ENCODE data around the gene AKT1.

AKT1 gene

DNA sequence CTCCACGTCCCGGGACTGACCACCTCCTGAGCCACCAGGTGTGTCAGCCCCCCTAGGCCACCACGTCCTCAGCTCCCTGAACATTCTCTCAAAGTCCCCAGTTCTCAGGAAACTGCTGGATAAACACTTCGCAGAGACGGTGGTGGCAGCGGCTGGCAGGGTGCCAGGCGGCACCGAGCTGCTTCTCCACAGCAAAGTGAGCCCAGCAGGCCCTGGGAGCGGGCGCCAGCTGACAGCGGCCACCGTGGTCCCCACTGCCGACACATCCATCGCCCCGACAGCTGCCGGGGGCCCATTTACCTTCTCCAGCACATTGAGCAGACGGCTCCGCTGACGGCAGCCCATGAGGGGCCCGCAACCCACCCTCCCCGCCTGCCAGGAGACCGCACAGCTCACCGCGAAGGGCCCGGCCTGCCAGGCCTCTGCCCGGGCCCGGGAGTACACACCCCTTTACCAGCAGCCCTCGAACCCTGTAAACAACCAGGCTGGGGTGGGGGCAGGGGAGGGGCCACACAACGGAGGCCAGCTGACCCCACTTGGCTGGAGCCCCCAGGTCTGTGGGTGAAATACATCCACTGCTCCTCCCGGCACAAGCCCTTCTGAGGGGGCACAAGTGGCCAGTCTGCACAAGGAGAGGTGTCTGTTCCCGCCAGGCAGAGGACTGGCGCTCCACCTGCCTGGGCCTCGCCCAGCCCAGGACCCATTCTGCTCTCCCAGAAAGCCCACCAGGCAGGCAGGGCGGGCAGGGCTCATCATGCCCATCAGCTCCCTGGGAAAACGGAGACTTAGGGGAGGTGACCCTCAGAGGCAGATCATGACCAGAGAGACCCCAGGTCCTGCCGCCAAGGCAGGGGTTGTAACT lies 10.5 kb downstream of the AKT1 start:
- no peak for DNase-seq

DNA sequence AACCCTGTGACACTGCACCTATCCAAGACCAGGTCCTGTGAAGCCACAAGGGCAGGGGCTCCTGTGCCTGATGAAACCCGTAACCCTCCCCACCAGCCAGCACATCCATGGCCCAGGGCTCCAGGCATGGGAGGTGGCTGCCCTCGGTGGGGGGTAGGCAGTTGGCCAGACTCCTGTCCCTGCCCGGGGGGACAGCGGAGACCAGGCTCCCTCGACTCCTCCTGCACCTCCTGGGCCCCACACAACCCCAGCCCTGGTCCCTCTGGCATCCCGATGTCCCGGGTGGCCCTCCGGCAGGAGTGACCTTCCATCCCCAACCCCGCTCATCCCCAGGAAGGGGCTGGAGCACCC lies 11.4 kb downstream of the AKT1 start:
- no peak for DNase-seq

DNA sequence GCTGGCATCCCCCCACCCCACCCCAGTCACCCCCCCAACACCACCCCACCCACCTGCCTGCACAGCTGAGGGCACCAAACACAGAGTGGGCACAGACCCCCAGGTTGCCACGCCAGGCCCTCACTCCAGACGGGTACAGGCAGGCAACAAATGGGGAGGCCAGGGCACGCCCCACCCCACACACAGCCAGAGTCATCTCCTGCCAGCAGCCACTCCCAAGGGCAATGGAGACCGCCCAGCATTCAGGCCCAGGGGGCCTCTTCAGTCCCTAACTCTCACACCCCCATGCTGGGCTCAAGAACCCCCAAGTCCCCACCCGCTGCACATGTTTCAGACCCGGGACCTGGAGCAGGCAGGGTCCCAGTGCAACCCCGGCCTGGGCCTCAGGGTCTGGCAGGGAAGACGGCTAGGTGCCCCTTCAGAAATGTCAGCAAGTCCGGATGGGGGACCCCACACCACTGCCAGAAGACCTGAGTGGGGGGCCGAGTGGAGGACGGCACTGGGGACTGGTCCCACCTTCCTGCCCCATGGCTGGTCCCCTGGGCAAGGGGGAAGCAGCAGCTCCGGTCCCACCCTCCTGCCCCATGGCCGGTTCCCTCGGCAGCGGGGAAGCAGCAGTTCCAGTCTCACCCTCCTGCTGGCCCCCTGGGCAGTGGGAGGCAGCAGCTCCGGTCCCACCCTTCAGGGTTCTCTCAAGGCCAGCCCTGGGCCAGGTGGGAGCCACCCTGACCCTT lies 11.9 kb downstream of the AKT1 start:
- DNase-seq: no peak

DNA sequence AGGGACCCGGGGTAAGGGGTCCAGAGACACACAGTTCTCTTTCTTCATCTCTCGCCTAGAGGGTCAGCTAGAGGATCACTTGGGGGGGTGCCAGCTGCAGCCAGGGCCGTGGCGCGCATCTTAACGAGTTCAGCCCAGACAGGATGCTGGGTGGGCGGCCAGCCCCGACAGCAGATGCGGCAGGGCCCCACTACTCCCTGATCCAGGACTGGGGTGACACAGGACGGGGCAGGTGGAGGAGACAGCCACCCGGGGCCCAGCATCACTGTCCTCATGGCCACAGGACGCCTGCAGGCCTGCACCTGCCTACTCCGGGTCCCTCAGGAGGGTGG lies 12.8 kb downstream of the AKT1 start:
- DNase-seq: no peak

DNA sequence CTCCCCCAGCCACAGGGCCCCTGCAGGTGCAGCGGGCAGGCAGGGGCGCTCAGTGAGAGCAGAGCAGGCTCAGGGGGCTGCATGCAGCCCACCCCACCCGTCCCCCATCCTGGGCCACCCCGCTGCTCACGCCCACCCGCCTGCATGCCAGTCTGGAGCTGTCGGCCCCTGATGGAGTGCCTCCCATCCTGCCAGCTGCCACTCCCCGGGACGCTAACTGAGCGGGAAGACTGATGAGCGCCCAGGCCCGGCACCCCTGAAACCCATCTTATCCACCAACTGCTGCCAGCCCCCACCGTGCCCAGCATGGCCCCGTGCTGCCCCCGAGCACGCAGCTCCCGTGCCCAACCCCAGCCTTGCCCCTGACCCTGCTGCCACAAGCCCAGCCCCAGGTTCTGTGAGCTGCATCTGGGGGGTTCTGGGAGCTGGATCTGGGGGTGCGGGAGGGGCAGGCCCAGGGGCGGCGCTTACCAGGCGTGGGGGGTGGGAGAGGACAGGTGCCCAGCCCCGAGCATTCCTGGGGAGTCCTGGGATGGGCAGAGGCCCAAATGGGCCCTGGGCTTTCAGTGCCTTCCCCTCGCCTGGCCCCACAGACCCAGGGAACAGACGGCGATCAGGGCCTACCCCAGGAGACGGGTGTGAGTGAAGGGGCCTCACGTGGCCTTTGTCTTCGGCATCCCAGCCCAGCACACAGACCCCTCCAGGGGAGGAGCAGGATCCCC lies 13.3 kb downstream of the AKT1 start:
- no peak for DNase-seq

DNA sequence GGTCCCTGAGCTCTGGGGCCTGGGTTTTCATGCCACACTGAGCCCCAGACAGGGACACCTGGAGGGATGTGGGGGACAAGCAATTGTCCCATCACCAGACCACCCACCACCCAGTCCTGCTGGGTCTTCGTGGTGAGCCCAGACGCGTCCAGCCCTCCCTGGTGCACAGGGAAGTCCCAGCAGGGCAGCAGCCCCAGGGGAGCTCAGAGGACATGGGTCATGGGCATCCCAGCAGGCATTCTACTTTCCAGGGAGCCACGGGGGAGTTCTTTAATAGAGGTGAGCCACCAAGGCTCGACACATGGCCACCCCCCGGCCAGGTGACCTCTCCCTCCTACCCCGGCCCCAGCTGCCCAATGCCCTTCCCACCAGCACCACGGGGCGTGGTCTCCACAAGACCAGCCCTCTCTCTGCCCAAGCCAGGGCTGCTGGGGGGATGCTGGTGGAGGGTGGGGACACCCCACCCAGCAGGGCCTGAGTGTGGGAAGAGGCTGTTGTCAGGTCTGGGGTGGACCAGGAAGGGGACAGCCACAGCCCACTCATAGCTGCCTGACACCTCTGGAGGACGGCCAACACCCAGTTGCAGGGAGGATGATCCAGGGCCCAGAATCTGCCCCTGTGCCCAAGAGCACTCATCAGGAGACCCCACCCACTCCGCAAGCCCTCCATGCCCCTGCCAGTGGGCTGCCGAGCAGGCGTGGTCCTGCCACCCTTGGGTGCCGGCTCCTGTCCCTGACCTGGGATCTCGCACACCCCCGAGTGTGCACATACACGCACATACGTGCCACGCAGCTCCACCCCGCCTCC lies 14.1 kb downstream of the AKT1 start:
- DNase-seq: no peak

DNA sequence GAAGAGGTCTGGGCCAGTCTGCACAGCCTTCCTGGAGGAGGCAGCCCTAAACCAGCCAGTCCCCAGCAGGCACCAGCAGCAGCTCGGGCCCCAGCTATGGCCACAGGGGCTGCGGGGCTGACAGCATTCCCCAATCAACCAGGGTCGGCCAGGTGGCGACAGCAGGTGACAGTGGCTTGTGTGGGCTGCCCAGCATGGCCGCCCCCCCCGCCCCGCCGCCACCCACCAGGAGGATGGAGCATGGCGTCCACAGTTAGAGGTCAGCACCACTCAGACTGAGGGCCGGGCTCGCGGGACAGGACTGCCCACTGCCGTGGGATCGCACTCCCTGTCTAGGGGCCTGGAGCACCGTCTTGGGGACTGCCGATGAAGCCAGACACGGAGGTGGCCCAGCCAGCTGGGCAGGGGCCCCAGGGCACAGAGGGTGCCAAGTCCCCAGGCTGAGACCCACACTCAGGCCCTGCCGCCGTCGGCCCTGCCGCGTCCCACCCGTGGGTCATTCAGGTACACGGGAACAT lies 15.0 kb downstream of the AKT1 start:
- DNase-seq: no peak

DNA sequence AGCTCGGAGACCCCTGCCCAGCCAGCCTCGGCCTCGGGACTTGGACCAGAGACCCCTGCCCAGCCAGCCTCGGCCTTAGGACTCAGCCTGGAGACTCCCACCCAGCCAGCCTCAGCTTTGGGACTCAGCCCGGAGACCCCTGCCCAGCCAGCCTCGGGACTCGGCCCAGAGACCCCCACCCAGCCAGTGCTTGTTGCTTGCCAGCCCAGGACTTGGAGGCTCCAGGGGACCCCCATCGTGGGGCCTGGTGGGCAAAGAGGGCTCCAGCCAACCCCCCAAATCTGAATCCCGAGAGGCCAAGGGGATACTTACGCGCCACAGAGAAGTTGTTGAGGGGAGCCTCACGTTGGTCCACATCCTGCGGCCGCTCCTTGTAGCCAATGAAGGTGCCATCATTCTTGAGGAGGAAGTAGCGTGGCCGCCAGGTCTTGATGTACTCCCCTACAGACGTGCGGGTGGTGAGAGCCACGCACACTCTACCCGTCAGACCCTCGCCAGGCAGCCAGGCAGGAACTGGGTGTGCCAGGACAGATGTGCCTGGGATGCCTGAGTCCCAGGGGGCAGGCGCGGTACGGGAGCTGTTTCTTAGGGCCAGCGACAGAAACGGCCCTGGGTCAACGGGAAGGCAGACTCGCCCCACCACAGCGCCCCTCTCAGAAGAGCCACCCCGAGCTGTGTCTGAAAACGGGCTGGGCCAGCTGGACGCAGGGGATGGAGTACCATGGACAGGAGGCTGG lies 15.6 kb downstream of the AKT1 start:
- no peak for DNase-seq

DNA sequence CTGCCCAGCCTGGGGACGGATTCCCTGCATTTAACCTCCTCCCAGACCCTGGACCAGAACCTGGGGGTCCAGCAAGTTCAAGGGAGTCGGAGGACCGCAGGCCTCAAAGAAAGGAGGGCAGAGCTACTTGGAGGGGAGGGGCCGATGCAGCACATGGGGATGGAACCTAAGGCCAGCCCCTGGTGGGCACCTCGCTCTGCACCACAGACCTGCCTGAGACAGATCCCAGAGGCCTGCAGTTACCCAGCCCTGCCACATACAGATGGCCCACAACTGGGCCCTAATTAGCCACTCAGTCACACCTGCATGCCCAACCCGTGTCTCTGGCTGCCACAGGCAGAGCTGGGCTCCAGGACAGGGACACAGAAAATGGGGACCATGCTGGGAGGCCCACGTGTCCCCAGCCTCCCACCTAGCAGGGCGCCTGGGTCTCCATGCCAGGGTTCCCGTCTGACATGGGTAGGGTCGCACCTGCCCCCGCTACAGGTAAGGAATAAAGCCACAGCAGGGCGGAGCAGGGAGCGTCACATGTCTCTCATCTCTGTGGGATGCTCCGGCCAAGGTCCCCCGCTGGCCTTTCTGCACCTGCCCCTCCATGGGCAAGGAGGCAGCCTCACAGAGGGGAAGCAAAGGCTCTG lies 16.7 kb downstream of the AKT1 start:
- DNase-seq: no peak

DNA sequence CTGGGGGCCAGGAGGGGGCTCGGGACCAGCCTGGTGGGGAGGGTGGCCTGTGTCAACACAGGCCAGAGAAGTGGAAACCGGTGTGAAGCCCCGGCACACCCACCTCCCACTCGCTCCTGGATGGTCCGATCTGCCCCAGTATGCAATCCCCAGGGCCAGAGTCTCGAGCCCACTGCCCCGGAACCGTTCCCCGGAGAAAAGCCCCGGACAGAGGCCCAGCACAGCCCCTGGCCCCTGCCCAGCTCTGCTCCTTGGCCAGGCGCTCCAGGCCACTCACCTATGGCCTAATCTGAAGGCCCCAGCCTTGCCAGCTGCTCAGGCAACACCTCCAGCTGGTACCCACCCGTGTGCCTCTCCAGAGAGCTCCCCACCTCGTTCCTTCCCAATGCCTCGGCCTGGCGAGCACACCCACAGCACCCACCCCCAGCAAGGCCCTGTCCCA lies 17.7 kb downstream of the AKT1 start:
- DNase-seq: no peak

DNA sequence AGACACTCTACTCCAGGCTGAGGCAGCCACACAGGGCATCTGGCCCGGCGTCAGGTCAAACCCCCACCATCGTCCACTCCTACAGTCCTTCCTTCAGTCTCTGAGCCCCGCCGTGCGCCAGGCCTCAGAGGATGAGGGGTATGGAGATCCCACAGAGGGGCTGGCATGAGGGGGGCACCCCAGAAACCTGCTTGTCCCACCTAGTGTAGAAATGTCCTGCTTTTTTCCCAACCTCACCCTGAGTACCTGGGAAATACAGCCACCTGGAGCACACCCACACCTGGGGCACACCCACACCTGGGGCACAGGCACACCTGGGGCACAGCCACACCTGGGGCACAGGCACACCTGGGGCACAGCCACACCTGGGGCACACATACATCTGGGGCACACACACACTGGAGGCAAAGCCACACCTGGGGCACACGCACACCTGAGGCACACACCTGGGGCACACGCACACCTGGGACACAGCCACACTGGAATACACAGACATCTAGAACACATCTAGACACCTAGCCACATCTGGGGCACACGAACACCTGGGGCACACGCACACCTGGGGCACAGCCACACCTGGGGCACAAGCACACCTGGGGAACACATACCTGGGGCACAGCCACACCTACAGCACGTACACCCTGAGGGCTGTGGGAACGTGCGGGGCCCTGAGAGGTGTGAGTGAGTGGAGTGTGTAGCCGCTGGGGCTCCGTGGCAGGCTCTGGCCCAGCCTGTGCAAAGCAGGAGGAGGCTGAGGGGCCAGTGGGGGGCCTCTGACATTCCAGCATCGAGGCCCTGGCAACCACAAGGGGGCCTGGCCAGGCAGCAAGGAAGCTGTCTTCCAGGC lies 18.4 kb downstream of the AKT1 start:
- DNase-seq: no peak

DNA sequence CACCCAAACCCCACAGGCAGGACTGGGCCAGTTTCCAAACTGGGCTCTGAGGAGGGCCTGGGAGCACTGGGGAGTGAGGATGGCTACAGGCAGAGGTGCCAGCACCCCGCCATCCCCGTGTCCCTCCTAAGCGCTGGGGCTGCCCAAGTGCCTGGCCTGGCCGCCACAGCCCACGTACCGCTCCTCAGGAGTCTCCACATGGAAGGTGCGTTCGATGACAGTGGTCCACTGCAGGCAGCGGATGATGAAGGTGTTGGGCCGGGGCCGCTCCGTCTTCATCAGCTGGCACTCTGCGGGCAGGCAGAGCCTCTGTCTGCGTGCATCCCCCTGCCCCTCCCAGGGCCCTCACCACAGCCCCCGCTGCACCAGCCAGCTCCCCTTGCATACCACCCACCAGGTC lies 19.1 kb downstream of the AKT1 start:
- DNase-seq: no peak

DNA sequence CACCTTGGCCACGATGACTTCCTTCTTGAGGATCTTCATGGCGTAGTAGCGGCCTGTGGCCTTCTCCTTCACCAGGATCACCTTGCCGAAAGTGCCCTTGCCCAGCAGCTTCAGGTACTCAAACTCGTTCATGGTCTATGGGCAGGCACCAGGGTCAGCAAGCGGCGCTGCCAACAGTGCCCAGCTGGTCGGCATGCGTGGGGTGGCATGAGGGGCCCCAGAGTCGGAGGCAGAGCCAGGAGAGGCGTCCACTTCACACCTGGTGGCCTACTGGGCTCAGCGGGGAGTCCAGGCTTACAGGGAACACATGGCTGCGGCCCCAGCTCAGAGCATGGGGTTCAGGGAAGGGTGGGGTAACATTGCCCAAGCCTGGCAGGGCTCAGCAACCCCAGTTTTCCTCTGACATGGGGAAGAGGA lies 20.5 kb downstream of the AKT1 start:
- DNase-seq: no peak

DNA sequence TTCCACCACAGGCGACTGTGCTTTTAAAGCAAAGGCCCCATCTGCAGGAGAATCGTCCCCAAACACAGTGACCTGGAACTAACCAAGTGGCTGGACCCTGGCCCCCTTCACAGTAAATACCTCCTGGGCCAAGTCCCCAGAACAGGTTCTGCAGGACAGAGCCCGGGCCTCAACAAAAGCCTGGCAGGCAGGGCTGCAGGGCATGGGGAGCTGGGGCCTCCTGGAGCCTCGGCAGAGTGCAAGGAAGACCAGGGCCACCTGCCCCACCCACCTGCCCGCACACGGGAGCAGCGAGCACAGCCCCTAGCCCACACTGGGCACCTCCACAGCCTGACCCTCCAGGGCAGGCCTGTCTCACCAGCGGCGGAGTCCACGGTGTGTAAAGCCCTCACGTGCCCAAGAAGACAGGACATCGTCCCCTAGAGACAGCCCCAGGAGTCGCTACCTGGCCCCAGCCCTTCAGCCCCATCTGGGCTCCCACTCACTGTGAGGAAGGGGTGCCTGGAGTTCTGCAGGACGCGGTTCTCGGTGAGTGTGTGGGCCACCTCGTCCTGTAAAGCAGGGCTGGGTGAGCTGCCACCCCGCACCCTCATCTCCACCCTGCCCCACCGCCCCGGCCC lies 21.0 kb downstream of the AKT1 start:
- no peak for DNase-seq

DNA sequence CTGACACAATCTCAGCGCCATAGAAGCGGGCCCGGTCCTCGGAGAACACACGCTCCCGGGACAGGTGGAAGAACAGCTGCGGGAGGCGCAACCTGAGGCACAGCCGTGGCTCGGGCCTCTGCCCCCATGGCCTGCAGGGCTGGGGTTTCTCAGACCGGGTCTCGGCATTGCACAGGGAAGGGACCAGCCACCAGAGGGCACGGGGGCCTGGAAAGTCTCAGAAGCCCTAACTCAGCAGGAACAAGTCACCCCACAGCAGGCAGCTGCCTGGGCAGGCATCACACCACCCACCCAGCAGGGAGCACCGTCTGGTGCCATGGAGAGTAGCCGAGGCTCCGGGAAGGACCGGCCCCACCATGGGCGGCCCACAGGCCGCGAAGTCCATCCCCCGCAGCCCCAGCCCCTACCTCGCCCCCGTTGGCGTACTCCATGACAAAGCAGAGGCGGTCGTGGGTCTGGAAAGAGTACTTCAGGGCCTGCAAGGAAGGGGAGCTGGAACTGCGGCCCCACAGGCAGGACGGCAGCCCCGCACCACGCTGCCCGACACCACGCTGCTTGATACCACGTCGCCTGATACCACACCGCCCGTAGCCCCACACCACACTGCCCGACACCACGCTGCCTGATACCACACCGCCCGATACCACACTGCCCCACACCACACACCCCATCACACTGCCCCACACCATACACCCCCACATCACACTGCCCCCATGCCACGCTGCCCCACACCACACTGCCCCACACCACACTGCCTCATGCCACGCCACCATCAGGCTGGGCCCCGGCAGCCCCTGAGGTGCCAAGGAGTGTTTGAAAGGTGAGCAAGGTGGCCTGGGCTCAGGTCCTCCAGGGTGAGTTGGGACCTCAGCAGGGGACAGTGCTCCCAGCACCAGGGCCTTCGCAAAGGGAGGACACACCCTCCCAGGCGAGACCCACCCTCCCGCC lies 21.8 kb downstream of the AKT1 start:
- DNase-seq: no peak

DNA sequence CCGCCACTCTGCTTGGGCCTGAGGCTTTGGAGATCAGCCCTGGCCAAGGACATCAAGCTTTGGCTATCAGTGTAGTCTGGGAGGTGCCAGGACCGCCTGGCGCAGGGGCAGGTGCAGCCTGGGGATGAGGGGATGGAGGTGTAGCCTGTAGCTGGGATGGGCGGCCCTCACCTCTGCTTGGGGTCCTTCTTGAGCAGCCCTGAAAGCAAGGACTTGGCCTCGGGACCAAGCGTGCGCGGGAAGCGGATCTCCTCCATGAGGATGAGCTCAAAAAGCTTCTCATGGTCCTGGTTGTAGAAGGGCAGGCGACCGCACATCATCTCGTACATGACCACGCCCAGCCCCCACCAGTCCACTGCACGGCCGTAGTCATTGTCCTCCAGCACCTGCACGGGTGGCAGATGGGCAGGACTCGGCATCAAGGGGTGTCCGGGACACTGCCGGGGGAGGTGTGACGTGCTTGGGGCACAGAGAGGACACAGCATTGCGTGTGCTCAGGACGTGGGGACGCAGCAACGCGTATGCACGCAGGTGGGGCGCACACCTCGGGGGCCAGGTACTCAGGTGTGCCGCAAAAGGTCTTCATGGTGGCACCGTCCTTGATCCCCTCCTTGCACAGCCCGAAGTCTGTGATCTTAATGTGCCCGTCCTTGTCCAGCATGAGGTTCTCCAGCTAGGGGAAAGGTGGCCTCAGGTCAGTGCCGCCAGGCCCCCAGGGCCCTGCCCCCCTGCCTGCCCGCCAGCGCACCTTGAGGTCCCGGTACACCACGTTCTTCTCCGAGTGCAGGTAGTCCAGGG lies 22.6 kb downstream of the AKT1 start:
- DNase-seq: no peak

DNA sequence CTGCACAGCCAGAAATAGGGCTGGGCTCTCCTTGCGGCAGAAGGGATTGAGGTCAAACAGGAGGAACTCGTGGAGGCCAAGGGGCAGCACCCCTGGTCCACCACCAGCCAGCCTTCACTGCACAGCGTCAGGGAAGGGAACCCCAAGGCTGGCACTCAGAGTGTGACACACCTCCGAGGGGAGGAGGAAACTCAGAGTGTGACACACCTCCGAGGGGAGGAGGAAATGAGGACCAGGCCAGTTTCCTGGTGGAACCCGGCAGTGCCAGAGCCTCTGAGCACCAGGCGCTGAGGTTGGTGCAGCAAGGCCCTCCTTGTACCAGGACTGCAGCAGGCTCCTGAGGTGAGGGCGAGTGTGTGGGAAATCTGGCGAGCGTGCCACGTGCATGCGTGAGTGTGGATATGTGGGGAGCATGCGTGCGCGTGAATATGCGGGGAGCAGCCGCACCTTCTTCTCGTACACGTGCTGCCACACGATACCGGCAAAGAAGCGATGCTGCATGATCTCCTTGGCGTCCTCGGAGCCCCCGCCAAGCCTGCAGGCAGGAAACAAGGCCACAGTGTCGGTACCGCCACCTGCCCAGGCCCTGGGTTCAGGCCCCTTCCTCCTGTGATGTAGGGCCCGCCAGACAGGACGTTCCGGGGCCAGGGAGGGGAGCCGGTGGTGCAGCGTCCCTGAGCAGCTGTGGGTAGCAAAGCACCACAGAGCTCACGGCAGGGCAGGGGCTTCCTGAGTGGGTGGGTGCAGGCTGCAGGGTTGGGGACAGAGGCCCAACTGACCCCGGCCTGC lies 23.4 kb downstream of the AKT1 start:
- DNase-seq: no peak
